Measurements from ENCODE around the gene CEP70.

- TF ChIP-seq HDGF (IDR thresholded peaks at IDR 0.05; ENCODE audit: borderline replicate concordance): no peak
- TF ChIP-seq ELF4 (IDR thresholded peaks at IDR 0.05): no peak
- no peak for TF ChIP-seq SP1 (IDR thresholded peaks at IDR 0.05)
- TF ChIP-seq ARNT (IDR thresholded peaks at IDR 0.05): no peak
- no peak for TF ChIP-seq FOXM1 (IDR thresholded peaks at IDR 0.05; ENCODE audit: borderline replicate concordance)
- no peak for TF ChIP-seq BHLHE40 (IDR thresholded peaks at IDR 0.05; ENCODE audit: borderline replicate concordance)
- no peak for TF ChIP-seq CTBP1 (IDR thresholded peaks at IDR 0.05; ENCODE audit: borderline replicate concordance)
- TF ChIP-seq TARDBP (IDR thresholded peaks at IDR 0.05): no peak
- no peak for TF ChIP-seq NFRKB (IDR thresholded peaks at IDR 0.05)
- TF ChIP-seq SUZ12 (IDR thresholded peaks at IDR 0.05): no peak
- TF ChIP-seq LEF1 (IDR thresholded peaks at IDR 0.05; ENCODE audit: borderline replicate concordance): no peak
- TF ChIP-seq PKNOX1 (IDR thresholded peaks at IDR 0.05): no peak
Observed at GRCh38 chr3:138498991-138499390, 95.1 kb downstream of the CEP70 start.
